ENCODE results near the gene DDX39A. TPM values are rescaled to one million over a fixed set of nuclear protein-coding genes. Genes with fewer than 3 reads are reported as not detected.

The DDX39A gene
- total RNA-seq, 2 experiments from 2014 or later = 296 to 299 TPM

- H3K9me3 Mint-ChIP-seq = no peaks in the 10 kb centered on the region
- Histone ChIP-seq H3K4me1 (ENCODE audit: insufficient read depth, low read length) (peaks cover 20% of the 10 kb centered on the region), H3K27me3 (ENCODE audit: control insufficient read depth in 1 of 2, insufficient read depth in 2 of 2, low read length in 2 of 2) (no peaks in the 10 kb centered on the region), H3K9me3 (ENCODE audit: control insufficient read depth in 1 of 2, insufficient read depth in 1 of 2, low read length in 2 of 2) (no peaks in the 10 kb centered on the region), H3K36me3 (ENCODE audit: insufficient read depth, low read length) (peaks cover 90% of the 10 kb centered on the region), H3K4me3 (ENCODE audit: low read length) (no peak overlapping the region), H3K27ac (ENCODE audit: low read depth in 1 of 2, low read length in 2 of 2) (peak overlapping the region in 1 of 2 donors; percentile 7)
- H3K27me3 Mint-ChIP-seq = no peaks in the 10 kb centered on the region
- no peak overlapping the region for H3K4me3 Mint-ChIP-seq
- ATAC-seq (ENCODE audit: poor library complexity) (peak; percentile 9), DNase-seq (no peak)
- intact Hi-C loops (cut with DNase I, micrococcal nuclease) = no loop called here
- TF ChIP-seq CTCF (IDR thresholded peaks at IDR 0.05) = no peak
- H3K36me3 Mint-ChIP-seq (ENCODE audit: low read depth) = peaks cover 91% of the 10 kb centered on the region
- H3K4me1 Mint-ChIP-seq (ENCODE audit: low read depth) = peaks cover 5% of the 10 kb centered on the region
- ChIA-PET CTCF (interaction anchor here (1.0 to 2.2 kb wide), 3 partner anchors 13 to 46 kb away, joined by 5 to 7 read pairs (median 5); partner anchors contain the start of gene ADGRE5), POLR2A (no interaction called here)
- peak overlapping the region; percentile 27 for H3K27ac Mint-ChIP-seq
These were observed 25.0 kb downstream of the DDX39A start for GRCh38 chr19:14394167-14394566.

GRCh38 chr19:14393329-14393728 is 25.8 kb downstream of the DDX39A start:
- peaks cover 87% of the 10 kb centered on the region for H3K36me3 ChIP-seq (ENCODE audit: insufficient read depth, low read length)
- peak overlapping the region in 1 of 2 donors; percentile 13 for H3K27ac ChIP-seq (ENCODE audit: low read depth in 1 of 2, low read length in 2 of 2)
- Mint-ChIP-seq H3K36me3 (ENCODE audit: low read depth) (peaks cover 90% of the 10 kb centered on the region), H3K27ac (peak overlapping the region; percentile 27), H3K4me1 (ENCODE audit: low read depth) (peaks cover 5% of the 10 kb centered on the region), H3K27me3 (no peaks in the 10 kb centered on the region), H3K4me3 (no peak overlapping the region), H3K9me3 (no peaks in the 10 kb centered on the region)
- no peak for TF ChIP-seq CTCF (IDR thresholded peaks at IDR 0.05)
- ChIA-PET CTCF (interaction anchor here (1.0 to 2.2 kb wide), 4 partner anchors 11 to 86 kb away, joined by 3 to 7 read pairs (median 4); no protein-coding TSS in a partner anchor), POLR2A (no interaction called here)
- DNase-seq = no peak
- intact Hi-C loops (cut with DNase I, micrococcal nuclease) = no loop called here
- H3K4me3 ChIP-seq (ENCODE audit: low read length) = no peak overlapping the region
- no peaks in the 10 kb centered on the region for H3K9me3 ChIP-seq (ENCODE audit: control insufficient read depth in 1 of 2, insufficient read depth in 1 of 2, low read length in 2 of 2)
- no peaks in the 10 kb centered on the region for H3K27me3 ChIP-seq (ENCODE audit: control insufficient read depth in 1 of 2, insufficient read depth in 2 of 2, low read length in 2 of 2)
- ATAC-seq (ENCODE audit: poor library complexity) = no peak
- peaks cover 25% of the 10 kb centered on the region for H3K4me1 ChIP-seq (ENCODE audit: insufficient read depth, low read length)

- CTCF ChIA-PET = no interaction called here
- H3K4me3 ChIP-seq (ENCODE audit: low read length) = no peak overlapping the region
- H3K36me3 ChIP-seq (ENCODE audit: insufficient read depth, low read length) = peaks cover 80% of the 10 kb centered on the region
- H3K4me3 Mint-ChIP-seq = no peak overlapping the region
- H3K27ac ChIP-seq (ENCODE audit: low read depth in 1 of 2, low read length in 2 of 2) = no peak overlapping the region
- DNase-seq (no peak), ATAC-seq (ENCODE audit: poor library complexity) (no peak)
- TF ChIP-seq CTCF (IDR thresholded peaks at IDR 0.05) = no peak
- peaks cover 5% of the 10 kb centered on the region for H3K4me1 Mint-ChIP-seq (ENCODE audit: low read depth)
- no peaks in the 10 kb centered on the region for H3K9me3 ChIP-seq (ENCODE audit: control insufficient read depth in 1 of 2, insufficient read depth in 1 of 2, low read length in 2 of 2)
- no peaks in the 10 kb centered on the region for H3K27me3 ChIP-seq (ENCODE audit: control insufficient read depth in 1 of 2, insufficient read depth in 2 of 2, low read length in 2 of 2)
- no peaks in the 10 kb centered on the region for H3K9me3 Mint-ChIP-seq
- POLR2A ChIA-PET = no interaction called here
- H3K27me3 Mint-ChIP-seq = no peaks in the 10 kb centered on the region
- peak overlapping the region; percentile 73 for H3K27ac Mint-ChIP-seq
- intact Hi-C loops (cut with DNase I, micrococcal nuclease) = no loop called here
- peaks cover 38% of the 10 kb centered on the region for H3K4me1 ChIP-seq (ENCODE audit: insufficient read depth, low read length)
- H3K36me3 Mint-ChIP-seq (ENCODE audit: low read depth) = peaks cover 77% of the 10 kb centered on the region
These were observed 27.9 kb downstream of the DDX39A start for GRCh38 chr19:14391156-14391821.
